Breast epithelium (tissue), 3 donors: ENCODE measurements around the gene KDM3B.

ENCODE experiments used
- CTCF ChIP-seq, 3 donors: fragments of 450-650 bp; IDR thresholded peaks; one replicate each; pipeline ENCODE4 v1.5.1; 2016 to 2017; ENCODE audit warnings: antibody characterized with exemption in 3 of 3, mild to moderate bottlenecking in 3 of 3, moderate library complexity in 3 of 3
- POLR2A ChIP-seq: fragments of 450-650 bp; IDR thresholded peaks from one replicate; pipeline ENCODE4 v1.6.1; 2016; ENCODE audit warnings: antibody characterized with exemption, mild to moderate bottlenecking, moderate library complexity
- POLR2AphosphoS5 ChIP-seq, 3 donors: sonication (generic); formaldehyde crosslinking; IDR thresholded peaks; one replicate each; pipeline ENCODE4 v1.6.1; 2017; ENCODE audit warnings: antibody characterized with exemption in 3 of 3

DNA sequence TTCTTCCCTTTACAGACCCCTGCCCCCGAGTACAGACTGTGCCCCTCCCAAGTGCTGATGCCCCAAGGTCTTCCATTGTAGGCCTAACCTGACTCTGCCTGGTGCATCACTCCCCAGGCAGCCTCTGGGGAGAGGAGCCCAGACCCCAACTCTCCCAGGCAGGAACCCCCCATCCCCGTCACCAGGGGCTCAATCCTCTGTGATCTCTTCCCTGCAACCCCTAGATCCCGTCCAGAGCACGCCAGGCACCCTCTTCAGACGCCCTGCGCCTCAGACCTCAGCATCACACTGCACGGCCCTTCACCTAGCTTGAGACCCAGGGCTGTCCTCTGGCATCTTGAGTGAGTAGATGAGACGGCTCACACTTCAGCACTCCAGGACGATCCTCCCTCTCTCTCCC lies 106.4 kb downstream of the KDM3B start:
- TF ChIP-seq CTCF (IDR thresholded peaks at IDR 0.05) (no peak), POLR2A (no peak), POLR2AphosphoS5 (IDR thresholded peaks at IDR 0.05) (no peak)
